ENCODE measurements around the gene PPP1CB.
A peak's percentile ranks its signal among the peaks of the same experiment; 100 is the strongest.

The PPP1CB gene

GRCh38 chr2:28751252-28751955 lies at the start of gene PPP1CB:
Gene PPP1CB (plus strand): TSS chr2:28751830. CDS start chr2:28752125, 295 bp downstream.
- H3K36me3 ChIP-seq = peaks cover 0 to 9% (median 0%) of the 10 kb centered on the region in 3 donors
- H3K9me3 ChIP-seq = no peaks in the 10 kb centered on the region
- no peaks in the 10 kb centered on the region for H3K27me3 ChIP-seq
- H3K4me3 ChIP-seq = peak within 1 kb of the TSS; percentile 85 to 99
- peak within 1 kb of the TSS; percentile 99 to 100 for H3K27ac ChIP-seq
- TF ChIP-seq, protein P1, sequence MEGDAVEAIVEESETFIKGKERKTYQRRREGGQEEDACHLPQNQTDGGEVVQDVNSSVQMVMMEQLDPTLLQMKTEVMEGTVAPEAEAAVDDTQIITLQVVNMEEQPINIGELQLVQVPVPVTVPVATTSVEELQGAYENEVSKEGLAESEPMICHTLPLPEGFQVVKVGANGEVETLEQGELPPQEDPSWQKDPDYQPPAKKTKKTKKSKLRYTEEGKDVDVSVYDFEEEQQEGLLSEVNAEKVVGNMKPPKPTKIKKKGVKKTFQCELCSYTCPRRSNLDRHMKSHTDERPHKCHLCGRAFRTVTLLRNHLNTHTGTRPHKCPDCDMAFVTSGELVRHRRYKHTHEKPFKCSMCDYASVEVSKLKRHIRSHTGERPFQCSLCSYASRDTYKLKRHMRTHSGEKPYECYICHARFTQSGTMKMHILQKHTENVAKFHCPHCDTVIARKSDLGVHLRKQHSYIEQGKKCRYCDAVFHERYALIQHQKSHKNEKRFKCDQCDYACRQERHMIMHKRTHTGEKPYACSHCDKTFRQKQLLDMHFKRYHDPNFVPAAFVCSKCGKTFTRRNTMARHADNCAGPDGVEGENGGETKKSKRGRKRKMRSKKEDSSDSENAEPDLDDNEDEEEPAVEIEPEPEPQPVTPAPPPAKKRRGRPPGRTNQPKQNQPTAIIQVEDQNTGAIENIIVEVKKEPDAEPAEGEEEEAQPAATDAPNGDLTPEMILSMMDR (IDR thresholded peaks at IDR 0.05) = peak; percentile 27 to 43
- intact Hi-C loops (cut with DNase I; ENCODE audit: low total_unique reads) = loop anchor here (5.0 kb wide), 1 partner anchor 124 kb away; no protein-coding TSS in a partner anchor
- peak; percentile 96 to 99 for DNase-seq
- H3K4me1 ChIP-seq = peaks cover 0 to 69% (median 35%) of the 10 kb centered on the region in 4 donors

DNA sequence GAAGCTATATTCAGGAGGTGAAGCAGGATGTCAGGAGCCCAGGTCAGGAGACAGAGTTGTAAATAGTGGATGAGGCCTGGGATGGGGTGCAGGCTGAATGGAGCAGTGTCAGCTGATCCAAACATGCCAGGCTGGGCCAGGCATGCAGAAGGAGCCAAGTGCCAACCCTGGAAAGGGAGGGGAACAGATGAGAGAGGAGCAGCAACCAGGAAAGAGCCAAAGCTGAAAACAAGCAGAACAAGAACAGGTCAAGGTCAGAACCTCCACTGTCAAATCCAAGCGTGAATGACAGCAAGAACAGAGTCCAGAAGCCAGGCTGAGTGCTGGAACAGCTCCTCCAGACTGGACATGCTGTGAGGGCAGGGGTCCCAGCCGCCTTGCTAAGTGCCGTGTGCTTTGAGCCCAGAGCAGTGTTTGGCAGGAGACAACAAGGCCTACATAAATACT lies 49.2 kb upstream of the PPP1CB start:
- intact Hi-C loops (cut with DNase I; ENCODE audit: low total_unique reads) = no loop called here
- H3K4me3 ChIP-seq = no peak overlapping the region
- peak overlapping the region; percentile 47 to 61 for H3K27ac ChIP-seq
- no peaks in the 10 kb centered on the region for H3K9me3 ChIP-seq
- TF ChIP-seq, protein P1 (IDR thresholded peaks at IDR 0.05) = no peak
- H3K36me3 ChIP-seq = peaks cover 0 to 16% (median 0%) of the 10 kb centered on the region in 3 donors
- DNase-seq = no peak
- H3K27me3 ChIP-seq = no peaks in the 10 kb centered on the region
- H3K4me1 ChIP-seq = peaks cover 0 to 13% (median 6%) of the 10 kb centered on the region in 4 donors

GRCh38 chr2:28702878-28703277 lies 48.8 kb upstream of the PPP1CB start:
- Histone ChIP-seq H3K27ac (peak overlapping the region; percentile 47 to 61), H3K4me3 (no peak overlapping the region), H3K4me1 (peaks cover 0 to 18% (median 8%) of the 10 kb centered on the region in 4 donors), H3K36me3 (peaks cover 0 to 16% (median 0%) of the 10 kb centered on the region in 3 donors), H3K9me3 (no peaks in the 10 kb centered on the region), H3K27me3 (no peaks in the 10 kb centered on the region)
- intact Hi-C loops (cut with DNase I; ENCODE audit: low total_unique reads) = no loop called here
- DNase-seq = no peak
- TF ChIP-seq, protein P1 (IDR thresholded peaks at IDR 0.05) = no peak

DNA sequence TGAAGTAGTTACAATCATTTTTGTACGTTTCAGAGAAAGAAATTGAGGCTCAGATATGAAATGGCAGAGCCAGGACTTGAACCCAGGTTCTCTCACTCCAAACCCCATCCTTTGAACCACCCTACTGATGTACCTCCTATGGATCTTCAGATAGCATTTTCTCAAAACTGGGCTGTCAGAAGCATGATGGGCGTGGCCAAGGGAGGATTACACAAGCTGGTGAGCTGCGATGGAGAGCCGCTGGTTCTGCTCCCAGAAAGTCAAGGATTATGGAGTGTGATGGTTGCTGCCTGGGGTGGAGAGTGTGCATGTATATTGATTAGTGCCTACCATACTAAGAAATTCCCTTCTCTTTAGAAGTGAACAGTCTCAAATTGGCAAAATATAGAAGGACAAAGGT lies 47.0 kb upstream of the PPP1CB start:
- no peak overlapping the region for H3K4me3 ChIP-seq
- H3K36me3 ChIP-seq = peaks cover 0 to 16% (median 0%) of the 10 kb centered on the region in 3 donors
- DNase-seq = no peak
- H3K27me3 ChIP-seq = no peaks in the 10 kb centered on the region
- TF ChIP-seq, protein P1 (IDR thresholded peaks at IDR 0.05) = no peak
- no peaks in the 10 kb centered on the region for H3K9me3 ChIP-seq
- no peak overlapping the region for H3K27ac ChIP-seq
- intact Hi-C loops (cut with DNase I; ENCODE audit: low total_unique reads) = loop anchor here (5.0 kb wide), 1 partner anchor 37 kb away; no protein-coding TSS in a partner anchor
- H3K4me1 ChIP-seq = peaks cover 0 to 18% (median 8%) of the 10 kb centered on the region in 4 donors

DNA sequence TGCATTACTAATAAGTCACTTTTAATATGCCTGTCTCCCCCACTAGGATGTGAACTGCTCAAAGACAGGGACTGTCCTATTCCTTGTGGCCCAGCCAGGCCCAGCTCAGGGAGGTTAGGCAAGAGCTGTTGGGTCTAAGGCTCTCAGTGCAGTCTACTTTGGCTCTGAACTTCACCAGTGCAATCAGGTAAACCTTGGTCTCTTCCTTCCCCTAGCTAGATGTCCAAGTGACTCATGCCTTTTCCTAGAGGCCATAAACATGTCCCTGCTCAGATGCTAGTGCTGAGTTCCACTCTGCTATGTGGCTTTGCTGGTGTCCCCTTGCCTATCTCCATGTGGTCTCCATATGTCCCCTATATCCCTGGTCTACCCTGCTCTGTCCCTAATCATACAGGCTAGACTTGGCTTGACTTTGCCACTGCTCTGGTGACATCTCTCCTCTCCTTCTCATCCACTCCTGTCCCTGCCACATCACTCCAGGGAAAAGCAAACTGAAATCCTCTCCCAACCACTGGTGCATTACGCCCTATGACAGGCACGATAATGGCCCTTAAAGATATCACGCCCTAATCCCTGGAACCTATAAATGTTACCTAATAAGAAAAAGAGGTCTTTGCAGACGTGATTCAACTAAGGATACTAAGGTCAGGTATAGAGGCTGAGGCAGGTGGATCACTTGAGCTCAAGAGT lies 45.7 kb upstream of the PPP1CB start:
- TF ChIP-seq, protein P1 (IDR thresholded peaks at IDR 0.05) = no peak
- no peaks in the 10 kb centered on the region for H3K27me3 ChIP-seq
- H3K4me3 ChIP-seq = no peak overlapping the region
- no peak overlapping the region for H3K27ac ChIP-seq
- peaks cover 0 to 16% (median 0%) of the 10 kb centered on the region in 3 donors for H3K36me3 ChIP-seq
- peaks cover 0 to 18% (median 8%) of the 10 kb centered on the region in 4 donors for H3K4me1 ChIP-seq
- H3K9me3 ChIP-seq = no peaks in the 10 kb centered on the region
- peak in 1 of 2 donors; percentile 12 for DNase-seq
- intact Hi-C loops (cut with DNase I; ENCODE audit: low total_unique reads) = loop anchor here (5.0 kb wide), 1 partner anchor 39 kb away; no protein-coding TSS in a partner anchor
